NCI-H2227 (cell line): ENCODE data around the gene DNAH12.
"Not testable (repeated sequence)": the region's sequence is repeated elsewhere in the genome, so short reads cannot be mapped to it uniquely, and the experiment has no call there.

ENCODE experiments used
- DNase-seq: peaks from one replicate; lab custom pipeline; 2025; ENCODE audit not compliant: unreplicated experiment; lab: John Stamatoyannopoulos, UW

Gene DNAH12

DNA sequence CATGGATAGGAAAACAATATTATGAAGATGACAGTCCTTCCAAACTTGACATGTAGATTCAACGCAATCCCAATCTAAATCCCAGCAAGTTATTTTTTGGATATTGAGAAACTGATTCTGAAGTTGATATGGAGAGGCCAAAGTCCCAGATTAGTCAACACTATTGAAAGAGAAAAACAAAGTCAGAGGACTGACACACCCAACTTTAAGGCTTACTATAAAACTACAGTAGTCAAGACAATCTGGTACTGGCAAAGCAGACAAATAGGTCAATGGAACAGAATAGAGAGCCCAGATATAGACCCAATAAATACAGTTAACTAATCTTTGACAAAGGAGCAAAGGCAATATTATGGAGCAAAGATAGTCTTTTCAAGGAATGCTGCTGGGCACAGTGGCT is 132.4 kb downstream of the DNAH12 start:
- DNase-seq, result no peak

DNA sequence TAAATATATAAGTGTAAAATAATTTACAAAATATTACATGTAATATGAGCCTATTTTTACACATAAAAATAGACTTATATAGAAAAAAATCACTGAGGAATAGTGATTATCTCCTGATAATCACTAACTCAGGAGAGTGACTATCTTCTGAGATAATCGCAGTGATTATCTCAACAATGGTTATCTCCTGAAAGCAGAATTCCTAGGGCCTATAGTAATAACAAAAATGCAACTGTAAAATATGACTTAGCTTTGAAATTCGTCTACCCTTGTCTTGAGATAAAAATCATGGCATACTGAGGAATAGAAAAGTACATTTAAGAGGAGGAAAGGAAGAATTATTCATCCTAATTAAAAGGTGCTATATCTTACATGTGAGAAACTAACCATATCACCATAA is 134.7 kb downstream of the DNAH12 start:
- DNase-seq, result peak; percentile 1

DNA sequence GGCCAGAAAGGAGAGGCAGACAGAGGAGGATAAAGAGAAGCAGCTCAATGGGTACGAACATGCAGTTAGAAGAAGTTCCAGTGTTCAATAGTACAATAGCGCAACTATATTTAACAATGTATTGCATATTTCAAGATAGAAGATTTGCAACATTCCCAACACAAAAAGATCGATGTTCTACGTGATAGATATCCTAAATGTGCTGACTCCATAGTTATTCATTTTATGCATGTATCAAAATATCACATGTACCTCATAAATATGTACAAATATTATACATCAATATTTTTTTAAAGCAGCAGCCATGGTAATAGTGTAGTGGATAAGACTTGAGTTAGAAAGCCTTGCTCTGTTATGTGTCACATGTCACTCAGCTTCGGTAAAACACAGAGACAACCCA is 141.5 kb downstream of the DNAH12 start:
- no peak for DNase-seq

DNA sequence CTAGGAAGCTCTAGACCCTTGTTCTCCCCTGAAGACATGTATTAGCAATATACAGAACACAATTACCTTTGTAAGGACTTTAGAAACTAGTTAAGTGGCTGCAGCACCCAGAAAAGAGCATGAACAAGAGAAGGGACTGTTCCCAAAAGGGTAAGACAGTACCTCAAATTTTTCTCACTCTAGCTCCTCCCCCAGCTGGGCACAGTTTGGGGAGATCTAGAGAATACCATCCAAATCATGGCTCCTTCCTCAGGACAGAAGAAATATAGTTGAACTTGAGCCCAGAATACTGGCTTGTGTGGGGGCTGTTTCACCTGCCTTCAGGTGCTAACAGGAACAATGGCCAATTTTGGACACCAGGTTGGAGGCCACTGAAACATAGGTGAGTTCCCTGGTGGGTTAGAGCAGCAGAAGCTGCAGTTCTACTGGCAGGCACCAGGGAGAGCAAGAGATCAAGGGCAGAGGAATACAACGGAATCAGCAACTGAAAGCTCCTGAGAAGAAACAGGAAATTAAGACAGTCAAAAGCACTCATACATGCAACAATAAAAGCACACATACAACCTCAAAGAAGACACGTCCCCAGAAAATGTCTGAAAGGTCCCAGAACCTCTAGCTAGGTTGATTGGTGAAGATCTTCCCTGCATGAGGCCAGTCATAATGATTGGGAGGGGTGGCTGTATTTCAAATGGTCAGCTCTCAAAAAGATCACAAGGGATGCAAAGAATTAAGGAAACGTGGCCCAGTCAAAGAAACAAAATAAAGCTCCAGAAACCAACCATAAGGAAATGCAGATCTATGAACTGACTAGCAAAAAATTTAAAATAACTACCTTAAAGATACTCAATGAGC is 146.7 kb downstream of the DNAH12 start:
- DNase-seq, result no peak

DNA sequence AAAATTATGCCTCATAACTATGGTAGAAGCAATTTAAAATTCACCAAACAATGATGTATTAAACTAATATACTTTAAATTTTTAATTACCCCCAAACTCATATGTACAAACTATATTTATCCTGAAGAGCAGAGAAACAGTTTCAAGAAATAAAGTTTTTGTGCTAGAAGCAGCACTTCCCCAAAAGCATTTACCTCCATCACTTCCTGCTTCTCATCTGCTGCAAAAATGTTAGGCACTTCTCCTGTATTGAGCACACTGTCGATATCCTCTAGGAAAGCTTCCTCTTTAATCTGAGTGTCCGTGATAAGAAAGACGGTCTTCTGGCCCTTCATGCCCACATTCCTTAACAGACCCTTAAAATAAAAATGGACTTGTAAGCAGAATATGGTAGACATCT is 150.2 kb downstream of the DNAH12 start:
- no peak for DNase-seq

DNA sequence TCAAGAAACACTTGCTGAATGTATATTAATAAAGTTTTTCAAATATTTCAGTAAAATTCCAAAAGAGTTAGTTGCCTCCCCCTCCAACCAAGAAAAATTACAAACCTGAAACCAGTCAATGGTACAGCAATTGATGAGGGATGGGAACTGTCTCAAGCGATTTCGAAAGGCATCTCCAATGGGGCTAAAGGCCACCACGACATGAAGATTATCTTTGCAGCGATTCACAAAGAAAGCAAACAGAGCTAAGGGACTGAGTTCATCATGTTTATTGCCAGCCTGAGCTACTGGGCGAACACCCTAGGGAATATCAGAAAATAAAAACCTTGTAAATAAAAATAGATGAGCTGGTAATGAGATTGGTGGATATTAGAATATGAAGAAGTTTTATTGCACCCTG is 152.4 kb downstream of the DNAH12 start:
- DNase-seq, result no peak

DNA sequence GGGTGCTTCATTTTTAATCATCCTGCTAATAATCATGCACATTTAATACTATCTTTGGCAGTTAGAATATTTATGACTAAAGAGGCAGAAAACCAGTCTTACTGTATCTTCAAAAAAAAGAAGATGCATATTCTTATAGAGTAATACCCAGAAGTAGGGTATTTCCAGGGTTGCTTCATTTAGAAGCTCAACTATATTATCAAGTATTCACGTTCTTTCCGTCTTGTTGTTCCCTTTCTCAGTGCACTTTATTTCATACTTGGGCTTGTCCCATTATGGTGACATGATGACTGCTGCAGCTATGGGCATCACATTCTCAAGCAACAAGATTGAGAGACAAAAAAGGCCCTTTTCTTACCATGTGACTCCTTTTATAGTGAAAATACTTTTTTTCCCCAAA is 154.9 kb downstream of the DNAH12 start:
- DNase-seq, result no peak

DNA sequence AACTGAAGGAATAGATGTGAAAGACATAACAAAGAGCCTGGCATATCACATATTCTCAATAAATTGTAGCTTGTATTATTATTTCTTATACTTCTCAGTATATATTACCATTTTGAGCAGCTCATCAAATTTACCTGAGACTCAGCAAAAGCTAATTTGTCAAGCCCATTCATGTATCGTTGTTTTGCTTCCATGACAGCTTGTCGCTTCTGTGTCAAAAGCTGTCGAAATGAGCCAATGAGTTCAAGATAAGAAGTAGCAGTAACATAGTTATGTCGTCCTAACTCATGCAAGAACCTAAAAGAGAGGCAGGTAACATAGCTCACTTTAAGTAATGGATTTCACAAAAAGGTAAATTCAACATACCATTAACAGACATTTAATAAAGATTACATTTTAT is 157.8 kb downstream of the DNAH12 start:
- no peak for DNase-seq

DNA sequence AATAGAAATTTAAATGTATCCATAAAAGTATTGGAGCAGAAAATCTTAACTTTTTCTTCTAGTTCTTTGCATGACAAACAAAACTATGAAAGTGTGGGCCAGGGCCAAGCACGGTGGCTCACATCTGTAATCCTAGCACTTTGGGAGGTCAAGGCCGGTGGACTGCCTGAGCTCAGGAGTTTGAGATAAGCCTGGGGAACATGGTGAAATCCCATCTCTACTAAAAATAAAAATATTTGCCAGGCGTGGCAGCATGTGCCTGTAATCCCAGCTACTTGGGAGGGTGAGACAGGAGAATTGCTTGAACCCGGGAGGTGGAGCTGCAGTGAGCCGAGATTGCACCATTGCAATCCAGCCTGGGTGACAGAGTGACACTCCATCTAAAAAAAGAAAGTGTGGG is 158.6 kb downstream of the DNAH12 start:
- no peak for DNase-seq

DNA sequence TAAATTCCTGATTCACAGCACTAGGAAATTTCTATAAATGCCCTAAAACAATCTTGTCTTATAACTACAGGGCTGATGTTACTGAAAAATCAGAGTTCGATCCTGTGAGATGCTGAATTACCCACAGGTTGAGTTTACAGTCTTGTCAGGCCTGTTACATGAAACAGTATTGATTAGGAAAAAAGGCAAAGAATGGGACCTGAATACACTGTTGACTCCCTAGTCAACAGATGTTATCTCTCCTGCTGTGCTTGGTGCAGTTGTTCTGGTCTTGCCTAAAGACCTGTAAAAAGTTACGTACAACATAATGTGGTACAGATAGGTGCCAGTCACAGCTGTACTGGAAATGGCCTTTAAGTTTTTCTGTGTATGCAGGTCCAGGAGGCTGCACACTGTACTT is 160.3 kb downstream of the DNAH12 start:
- DNase-seq, result no peak

DNA sequence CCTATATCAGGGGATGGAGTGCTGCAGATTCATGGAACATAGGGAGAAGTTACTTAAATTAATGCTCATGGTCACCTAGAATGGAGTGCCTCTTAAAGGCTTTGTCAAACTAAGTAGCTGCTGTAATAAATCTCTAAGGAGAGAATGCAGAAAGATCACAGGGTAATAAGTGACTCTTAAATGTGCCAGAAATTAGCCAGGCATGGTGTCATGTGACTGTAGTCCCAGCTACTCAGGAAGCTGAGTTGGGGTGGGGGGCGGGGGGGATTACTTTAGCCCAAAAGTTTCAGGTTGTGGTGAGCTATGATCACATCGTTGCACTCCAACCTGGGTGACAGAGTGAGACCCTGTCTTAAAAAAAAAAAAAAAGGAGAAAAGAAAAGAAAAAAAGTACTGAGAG is 160.7 kb downstream of the DNAH12 start:
- no peak for DNase-seq

DNA sequence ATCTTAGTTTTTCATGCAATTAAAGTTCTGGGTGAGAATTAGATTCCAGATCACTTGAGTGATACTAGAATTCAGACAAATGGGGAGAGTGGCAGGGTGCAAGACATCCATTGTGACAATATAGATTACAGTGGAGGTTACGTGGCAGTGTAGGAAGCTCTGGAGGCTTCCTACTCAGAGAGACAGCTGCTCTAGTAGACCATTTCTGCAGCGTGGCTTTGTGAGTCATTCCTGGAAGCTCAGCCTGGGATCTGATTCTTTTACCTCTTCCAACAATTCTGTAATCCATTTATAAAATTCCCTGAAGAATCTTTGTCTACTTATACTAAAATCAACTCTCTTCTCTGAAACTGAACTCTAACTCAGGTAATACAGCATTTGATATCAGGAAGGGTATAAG is 161.2 kb downstream of the DNAH12 start:
- DNase-seq, result no peak

DNA sequence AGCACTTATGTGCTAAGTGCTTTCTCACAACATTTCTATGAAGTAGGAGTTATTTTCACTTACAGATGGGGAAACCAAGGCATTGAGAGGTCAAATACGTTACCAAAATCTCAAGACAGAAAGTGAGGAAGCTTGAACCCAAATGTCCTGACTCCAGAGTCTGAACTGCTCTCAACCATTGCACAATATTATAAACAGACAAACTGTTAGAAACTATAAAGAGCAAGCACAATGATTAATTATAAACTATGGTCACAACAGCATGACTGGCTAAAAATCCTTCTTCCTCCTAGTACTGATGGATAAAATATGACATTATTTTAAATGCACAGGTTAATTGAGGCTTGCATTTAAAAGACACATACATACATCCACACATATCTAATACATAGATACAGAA is 173.8 kb downstream of the DNAH12 start:
- no peak for DNase-seq

DNA sequence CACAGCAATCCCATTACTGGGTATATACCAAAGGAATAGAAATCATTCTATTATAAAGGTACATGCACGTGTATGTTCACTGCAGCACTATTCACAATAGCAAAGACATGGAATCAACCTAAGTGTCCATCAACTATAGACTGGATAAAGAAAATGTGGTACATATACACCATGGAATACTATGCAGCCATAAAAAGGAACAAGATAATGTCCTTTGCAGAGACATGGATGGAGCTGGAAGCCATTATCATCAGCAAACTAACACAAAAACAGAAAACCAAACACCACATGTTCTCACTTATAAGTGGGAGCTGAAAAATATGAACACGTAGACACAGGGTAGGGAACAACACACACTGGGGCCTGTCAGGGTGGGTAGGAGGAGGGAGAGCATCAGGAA is 179.1 kb downstream of the DNAH12 start:
- DNase-seq, result not testable (repeated sequence)

DNA sequence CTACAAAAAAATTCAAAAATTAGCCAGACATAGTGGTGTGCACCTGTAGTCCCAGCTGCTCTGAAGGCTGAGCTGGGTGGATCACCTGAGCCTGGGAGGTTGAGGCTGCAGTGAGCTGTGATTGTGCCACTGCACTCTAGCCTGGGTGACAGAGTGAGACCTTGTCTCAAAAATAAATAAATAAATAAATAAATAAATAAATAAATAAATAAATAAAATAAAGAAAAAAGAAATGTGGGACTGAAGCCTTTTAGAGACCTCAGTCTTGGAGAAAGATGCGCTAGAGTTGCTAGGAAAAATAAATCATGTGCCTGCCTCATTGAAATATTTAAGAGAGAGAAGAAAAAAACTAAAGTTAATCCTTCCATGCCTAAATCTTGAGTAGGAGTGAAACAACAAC is 187.9 kb downstream of the DNAH12 start:
- not testable (repeated sequence) for DNase-seq

DNA sequence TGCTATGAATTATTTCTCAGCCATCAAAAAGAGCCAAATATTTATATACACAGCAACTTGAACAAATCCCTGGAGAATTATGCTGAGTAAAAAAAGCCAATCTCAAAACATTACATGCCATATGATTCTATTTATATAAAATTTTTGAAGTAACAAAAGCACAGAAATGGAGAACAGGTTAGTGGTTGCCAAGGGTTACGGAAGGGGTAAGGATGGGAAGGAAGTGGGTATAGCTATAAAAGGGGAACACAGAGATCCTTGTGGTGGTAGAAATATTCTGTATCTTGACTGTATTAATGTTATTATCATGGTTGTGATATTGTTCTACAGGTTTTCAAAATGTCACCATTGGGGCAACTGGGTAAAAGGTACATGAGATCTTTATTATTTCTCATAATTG is 189.4 kb downstream of the DNAH12 start:
- no peak for DNase-seq

DNA sequence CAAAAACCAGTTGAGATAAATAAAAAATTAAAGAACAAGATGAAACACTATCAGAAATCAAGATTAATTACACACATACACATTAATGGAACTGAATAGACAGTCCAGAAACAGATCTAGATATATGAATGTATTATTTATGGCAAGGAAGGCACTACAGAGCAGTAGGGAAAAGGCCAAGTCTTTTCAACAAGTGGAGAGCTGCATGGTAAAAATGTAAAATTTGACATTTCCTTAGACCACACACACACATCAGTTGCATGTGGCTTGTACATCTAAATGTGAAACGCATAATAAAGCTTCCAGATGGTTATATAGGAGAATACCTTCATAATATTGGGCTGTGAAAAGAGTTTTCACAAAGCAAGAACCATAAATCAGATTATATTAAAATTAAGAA is 193.9 kb downstream of the DNAH12 start:
- DNase-seq, result no peak

DNA sequence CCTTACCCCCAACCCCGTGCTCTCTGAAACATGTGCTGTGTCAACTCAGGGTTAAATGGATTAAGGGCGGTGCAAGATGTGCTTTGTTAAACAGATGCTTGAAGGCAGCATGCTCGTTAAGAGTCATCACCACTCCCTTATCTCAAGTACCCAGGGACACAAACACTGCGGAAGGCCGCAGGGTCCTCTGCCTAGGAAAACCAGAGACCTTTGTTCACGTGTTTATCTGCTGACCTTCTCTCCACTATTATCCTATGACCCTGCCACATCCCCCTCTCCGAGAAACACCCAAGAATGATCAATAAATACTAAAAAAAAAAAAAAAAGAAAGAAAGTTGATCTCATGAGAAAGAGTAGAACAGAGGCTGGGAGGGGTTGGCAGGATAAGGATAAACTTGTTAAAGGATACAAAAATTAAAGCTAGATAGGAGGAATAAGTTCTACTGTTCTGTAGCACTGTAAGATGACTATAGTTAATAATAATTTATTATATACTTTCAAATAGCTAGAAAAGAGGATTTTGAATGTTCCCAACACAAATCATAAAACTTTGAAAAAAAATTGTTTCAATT is 205.0 kb downstream of the DNAH12 start:
- not testable (repeated sequence) for DNase-seq

DNA sequence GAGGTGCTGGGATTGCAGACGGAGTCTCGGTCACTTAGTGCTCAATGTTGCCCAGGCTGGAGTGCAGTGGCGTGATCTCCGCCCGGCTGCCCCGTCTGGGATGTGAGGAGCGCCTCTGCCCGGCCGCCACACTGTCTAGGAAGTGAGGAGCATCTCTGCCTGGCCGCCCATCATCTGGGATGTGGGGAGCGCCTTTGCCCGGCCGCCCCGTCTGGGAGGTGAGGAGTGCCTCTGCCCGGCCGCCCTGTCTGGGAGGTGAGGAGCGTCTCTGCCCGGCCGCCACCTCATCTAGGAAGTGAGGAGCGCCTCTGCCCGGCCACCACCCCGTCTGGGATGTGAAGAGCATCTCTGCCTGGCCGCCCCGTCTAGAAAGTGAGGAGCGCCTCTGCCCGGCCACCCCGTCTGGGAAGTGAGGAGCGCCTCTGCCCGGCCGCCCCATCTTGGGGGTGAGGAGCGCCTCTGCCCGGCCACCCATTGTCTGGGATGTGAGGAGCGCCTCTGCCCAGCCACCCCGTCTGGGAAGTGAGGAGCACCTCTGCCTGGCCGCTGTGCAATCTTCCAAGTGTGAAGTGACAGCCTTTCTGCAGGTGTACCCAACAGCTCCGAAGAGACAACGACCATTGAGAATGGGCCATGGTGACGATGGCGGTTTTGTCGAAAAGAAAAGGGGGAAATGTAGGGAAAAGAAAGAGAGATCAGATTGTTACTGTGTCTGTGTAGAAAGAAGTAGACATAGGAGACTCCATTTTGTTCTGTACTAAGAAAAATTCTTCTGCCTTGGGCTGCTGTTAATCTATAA is 205.7 kb downstream of the DNAH12 start:
- not testable (repeated sequence) for DNase-seq

DNA sequence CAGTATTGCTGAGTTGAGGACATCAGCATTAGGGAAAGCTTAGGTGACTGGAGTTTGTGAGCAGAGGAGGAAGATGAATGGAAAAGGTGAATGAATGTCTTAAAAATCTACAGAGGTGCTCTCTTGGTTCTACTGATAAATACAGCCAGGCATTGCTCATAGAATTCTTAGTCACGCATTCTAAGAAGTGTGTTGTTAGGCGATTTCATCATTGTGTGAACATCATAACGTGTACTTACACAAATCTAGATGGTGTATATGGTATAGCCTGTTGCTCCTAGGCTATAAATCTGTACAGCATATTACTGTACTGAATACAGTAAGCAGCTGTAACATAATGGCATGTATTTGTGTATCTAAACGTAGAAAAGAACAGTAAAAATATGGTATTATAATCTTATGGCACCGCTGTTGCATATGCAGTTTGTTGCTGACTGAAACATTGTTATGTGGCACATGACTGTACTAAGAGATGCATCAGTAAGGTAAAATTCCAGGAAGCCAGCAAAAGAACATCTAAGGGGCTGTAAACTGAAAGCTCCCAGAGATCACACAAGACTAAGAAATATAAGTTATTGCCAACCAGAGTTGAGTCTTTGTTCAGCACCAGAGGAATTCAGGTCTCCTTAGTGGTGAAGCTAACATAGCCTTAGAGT is 208.7 kb downstream of the DNAH12 start:
- no peak for DNase-seq

DNA sequence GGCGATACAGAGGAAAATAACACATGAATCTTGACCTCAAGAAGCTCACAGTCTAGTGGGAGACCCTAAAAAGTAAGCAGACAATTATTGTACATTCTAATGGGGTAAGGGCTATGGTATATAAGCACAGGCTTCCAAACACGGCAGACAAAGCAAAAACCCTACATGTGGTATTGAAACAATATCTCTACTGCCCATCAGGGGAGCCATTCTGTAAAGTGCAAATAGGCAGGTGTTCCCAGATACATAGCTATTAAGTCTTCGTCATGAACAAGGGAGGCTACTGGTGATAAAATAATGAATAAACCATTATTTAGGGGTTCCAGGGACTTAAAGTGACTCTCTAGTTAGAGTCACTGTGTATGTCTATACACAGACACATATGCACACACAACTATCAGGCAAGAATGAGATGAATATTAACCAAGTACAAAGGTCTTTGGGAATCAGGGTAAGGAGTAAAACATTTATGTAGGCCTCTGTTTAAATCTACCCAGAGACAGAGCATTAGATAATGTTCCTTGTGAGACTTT is 213.0 kb downstream of the DNAH12 start:
- peak; percentile 24 for DNase-seq
